HG02798 (cell line): ENCODE measurements around the gene MYL5.
A peak's percentile ranks its signal among the peaks of the same experiment; 100 is the strongest.
"Not testable (repeated sequence)": the region's sequence is repeated elsewhere in the genome, so short reads cannot be mapped to it uniquely, and the experiment has no call there.

ENCODE experiments used
- ATAC-seq: cut with Tn5 transposase; IDR thresholded peaks from one replicate; pipeline ENCODE4 v1.9.1; 2021; ENCODE audit warnings: mild to moderate bottlenecking; ENCODE audit not compliant: unreplicated experiment, poor library complexity

MYL5 gene

GRCh38 chr4:656436-657337 lies 17.7 kb upstream of the MYL5 start:
- no peak for ATAC-seq

GRCh38 chr4:657338-657833 lies 17.0 kb upstream of the MYL5 start:
- no peak for ATAC-seq

- ATAC-seq: no peak
Observed at GRCh38 chr4:657834-658667, 16.3 kb upstream of the MYL5 start.

DNA sequence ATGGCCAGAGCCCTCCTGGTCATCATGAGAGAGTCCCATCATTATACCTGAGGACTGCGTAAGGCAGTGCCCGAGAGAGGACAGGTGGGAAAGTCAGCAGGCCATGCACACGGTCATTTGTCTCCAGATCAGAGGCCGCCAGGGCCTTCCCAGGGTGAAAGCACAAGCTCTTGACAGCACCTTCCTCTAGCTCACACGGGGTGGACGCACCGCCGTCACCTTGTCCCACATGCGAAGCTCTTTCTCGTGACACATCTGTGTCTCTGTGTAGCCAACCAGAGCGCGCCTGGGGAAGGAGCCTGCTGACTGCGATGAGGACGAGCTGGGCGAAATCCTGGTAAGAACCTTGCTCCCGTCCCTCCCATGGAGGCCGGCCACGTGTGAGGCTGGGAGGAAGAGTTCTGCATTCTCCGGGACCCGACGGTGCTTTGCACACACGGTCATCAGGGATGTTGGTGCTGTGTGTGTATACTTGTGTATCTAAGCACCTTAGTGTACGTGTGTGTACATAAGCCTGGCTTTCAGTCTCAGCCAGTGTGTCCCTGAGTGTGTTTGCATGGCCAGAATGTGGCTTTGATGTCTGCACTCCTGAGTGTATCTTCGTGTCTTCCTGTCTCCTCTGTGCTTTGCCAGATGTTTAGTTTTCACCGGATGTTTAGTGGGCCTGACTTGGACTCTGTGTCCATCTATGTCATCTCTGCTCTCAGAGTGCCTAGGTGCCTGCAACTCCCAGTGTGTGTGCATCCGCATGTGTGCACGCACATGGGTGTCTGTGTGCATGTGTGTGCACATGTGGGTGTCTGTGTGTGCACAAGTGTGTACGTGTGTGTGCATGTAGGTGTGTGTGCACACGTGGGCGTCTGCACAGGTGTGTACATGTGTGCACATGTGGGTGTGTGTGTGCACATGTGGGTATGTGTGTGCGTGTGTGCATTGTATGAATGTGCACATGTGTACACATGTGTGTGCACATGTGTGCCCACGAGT lies 15.4 kb upstream of the MYL5 start:
- ATAC-seq: no peak

DNA sequence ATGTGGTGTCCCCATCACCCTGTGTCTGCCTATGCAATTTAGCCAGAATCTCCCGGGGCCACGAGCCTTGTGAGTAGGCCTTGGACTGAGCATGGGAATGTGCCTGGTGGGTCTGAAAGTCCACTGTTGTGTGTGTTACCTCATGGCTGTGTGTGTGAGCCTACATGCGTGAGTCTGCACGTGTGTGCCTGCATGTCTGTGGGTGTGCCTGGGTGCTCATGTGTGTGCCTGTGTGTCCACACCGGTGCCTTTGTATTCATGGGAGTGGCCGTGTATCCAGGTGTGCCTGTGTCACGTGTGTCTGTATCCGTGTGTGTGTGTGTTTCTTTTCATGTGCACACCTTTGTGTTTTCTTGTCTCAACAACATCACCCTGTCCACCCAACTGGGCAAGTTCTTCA lies 14.5 kb upstream of the MYL5 start:
- ATAC-seq: no peak

- no peak for ATAC-seq
Observed at GRCh38 chr4:660401-660800, 13.9 kb upstream of the MYL5 start.

- no peak for ATAC-seq
Observed at GRCh38 chr4:661231-661630, 13.1 kb upstream of the MYL5 start.

DNA sequence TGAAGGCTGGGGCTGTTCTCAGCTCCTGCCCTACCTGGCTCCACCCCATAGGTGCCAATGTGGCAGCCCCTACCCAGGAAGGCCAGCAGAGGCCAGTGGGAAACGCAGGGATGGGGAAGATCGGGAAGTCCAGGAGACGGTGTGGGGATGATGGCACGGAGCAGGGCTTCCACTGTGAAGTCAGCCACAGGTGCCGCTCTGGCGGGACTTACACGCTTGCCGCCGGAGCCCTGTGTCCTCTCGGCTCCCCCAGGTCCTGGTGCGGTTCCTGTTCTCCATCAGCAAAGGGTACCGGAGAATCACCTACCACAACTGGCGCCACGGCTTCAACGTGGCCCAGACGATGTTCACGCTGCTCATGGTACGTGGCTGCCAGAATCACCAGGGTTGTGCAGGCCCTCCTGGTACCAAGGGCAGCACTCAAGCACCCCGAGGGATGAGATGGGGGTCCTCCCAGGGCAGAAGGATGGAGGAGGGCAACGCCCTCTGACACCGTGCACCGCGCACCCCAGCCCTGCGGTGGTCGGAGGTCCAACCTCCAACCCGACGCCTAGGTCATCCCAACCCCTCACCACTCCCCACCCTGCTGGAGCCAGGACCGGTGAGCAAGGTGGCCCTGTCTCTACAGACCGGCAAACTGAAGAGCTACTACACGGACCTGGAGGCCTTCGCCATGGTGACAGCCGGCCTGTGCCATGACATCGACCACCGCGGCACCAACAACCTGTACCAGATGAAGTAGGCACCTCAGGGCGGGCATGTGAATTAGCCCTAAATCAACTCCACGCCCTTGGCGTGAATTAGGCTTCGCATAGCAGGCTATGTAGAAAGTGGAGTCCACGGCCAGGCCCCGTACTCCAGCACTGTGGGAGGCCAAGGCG lies 12.2 kb upstream of the MYL5 start:
- ATAC-seq: no peak

- ATAC-seq: no peak
Observed at GRCh38 chr4:663046-663437, 11.3 kb upstream of the MYL5 start.

GRCh38 chr4:663438-664428 lies 10.6 kb upstream of the MYL5 start:
- ATAC-seq: peak; percentile 61

DNA sequence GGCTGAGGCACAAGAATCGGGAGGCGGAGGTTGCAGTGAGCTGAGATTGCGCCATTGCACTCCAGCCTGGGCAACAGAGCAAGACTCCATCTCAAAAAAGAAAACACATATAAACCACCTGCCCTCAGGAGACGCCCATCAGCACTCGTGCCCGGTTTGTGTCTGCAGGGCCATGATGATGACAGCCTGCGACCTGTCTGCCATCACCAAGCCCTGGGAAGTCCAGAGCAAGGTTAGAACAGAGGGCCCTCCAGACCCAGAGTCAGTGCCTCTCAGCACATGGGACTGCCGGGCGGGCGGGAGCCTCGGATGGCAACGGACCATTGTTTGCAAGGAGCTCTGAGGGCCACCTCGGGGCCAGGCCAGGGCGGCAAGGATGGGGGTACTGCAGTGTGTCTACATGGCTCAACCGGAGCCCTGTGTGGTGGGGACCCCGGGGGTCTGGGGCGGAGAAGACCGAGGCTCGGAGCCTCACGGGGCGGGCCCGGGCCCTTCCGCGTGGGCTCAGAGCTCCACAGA lies 9.6 kb upstream of the MYL5 start:
- no peak for ATAC-seq

DNA sequence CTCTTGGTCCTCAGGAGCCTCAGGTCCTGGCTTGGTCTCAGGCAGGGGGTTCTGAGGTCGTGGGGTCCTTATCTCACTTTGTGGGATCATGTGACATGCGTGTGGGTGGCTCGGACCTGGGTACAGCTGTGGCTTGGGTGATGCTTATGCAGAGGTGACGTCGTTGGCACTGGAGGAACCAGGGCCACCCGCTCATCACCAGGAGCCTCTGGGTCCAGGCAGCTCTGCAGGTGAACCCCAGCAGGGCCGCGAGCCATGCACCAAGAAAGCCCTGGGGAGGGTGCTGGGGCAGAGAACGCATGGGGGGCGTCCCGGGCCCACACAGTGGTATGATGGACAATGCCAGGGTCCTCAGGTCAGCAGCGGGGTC lies 9.0 kb upstream of the MYL5 start:
- no peak for ATAC-seq

DNA sequence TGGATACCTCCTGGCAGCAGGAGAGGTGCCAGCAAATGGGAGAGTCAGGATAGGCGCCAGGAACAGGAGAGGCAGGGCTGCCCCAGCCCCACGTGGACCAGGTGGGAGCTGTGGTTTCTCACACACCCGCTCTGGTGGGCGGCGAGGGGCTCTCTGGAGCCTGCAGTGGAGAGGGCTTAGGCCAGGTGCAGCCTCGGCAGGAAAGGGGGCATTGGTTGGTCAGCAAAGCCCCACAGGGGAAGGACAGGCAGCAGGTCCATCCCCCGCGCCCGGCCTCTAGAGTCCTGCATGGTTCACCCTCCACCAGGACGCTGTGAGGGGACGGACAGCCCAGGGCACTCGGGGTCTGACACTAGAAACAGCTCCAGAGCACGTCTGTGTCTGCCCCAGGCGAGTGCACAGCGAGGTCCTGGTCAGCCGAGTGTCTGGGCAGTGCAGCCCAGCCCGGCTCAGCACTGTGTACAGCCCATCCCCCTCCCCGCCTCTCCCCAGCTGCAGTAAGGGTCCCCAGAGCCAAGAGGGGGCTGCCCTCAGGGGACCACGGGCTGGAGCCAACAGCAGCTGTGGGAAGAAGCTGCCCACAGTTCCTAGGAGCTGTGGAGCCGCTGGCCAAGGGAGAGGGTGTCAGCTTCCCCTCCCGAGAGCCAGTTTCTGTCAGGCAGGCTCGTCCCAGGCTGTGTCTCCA lies 8.4 kb upstream of the MYL5 start:
- ATAC-seq: no peak

- ATAC-seq: no peak
Observed at GRCh38 chr4:666436-666810, 7.9 kb upstream of the MYL5 start.

DNA sequence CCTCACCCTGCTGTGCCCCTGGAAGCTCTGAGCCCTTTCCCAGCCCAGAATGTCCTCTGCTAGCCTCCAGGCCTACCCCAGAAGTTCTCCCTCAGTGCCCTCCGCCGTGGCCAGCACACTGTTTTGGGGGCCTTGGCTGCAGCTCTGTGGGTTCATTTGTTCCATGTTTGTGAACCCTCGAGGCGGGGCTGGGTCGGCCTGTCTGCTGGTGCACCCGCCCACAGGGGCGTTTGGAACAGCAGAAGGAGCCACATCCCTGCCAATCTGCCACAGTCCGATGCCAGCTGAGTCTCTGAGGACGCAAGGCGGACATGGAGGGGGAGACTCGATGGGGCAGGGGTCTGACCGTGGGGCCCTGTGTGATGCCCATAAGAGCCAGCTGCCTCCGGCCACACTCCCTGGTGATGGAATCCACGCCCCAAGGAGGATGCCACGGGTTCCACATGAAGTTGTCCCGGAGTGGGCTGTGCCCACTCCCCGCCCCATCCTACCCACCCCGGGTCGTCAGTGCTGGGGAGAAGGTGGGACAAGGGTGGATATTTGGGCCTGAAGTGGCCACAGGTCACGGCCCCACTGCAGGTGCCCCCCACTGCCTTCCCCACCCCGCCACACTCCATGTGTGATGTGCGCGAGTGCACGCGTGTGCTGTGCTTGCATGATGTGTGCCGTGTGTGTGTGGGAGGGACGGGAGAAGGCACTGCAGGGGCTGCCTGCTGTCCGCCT lies 7.4 kb upstream of the MYL5 start:
- no peak for ATAC-seq

- no peak for ATAC-seq
Observed at GRCh38 chr4:667545-667925, 6.8 kb upstream of the MYL5 start.

DNA sequence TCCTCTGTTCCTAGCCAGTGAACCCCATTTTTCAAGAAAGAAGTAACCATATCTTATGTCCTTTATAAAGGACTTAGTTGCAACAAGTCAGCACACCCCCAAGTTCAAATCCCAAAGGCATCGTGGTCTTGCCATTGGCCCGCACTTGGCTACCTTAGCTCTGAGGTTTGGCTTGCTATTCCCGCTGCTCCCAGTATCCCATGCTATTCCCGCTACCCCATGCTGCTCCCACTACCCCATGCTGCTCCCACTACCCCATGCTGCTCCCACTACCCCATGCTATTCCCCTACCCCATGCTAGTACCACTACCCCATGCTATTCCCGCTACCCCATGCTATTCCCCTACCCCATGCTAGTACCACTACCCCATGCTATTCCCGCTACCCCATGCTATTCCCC lies 6.1 kb upstream of the MYL5 start:
- not testable (repeated sequence) for ATAC-seq
